HFF-Myc (cell line): ENCODE measurements around the gene KIRREL3.

ENCODE experiments used
- DNase-seq: peaks from one replicate; pipeline ENCODE4 v3.0.0-alpha.2; 2011; ENCODE audit warnings: low read depth; ENCODE audit errors: extremely low read depth
- H3K4me3 ChIP-seq: replicated peaks from 2 replicates; pipeline ENCODE4 v1.5.1; 2011; ENCODE audit warnings: low read depth, mild to moderate bottlenecking, control low read depth, low read length
- TF ChIP-seq, protein P1 (sequence below): IDR thresholded peaks from 2 replicates; pipeline ENCODE4 v1.5.1; 2012; ENCODE audit warnings: mild to moderate bottlenecking, low read depth, low read length, control low read depth; ENCODE audit errors: missing control alignments

The KIRREL3 gene

DNA sequence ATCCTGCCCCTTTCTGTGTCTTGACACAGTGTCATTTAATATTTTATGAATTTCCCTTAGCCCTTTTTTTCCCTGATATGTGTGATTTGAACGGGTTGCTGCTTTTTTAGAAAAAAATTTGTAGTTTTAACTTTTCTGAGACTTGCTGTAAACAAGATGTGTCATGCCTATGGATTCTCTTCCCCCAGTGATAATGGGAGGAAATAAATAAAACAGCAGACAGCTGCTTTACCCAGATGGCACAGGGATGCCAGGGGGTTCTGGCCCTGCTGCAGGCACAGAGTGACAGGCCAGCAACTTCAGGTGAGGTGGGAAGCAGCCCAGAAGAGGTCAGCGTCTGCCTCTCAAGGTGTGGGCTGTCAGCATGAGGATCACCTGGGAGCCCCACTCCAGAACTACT lies 266.9 kb downstream of the KIRREL3 start:
- H3K4me3 ChIP-seq: no peak overlapping the region
- no peak for DNase-seq
- TF ChIP-seq, protein P1, sequence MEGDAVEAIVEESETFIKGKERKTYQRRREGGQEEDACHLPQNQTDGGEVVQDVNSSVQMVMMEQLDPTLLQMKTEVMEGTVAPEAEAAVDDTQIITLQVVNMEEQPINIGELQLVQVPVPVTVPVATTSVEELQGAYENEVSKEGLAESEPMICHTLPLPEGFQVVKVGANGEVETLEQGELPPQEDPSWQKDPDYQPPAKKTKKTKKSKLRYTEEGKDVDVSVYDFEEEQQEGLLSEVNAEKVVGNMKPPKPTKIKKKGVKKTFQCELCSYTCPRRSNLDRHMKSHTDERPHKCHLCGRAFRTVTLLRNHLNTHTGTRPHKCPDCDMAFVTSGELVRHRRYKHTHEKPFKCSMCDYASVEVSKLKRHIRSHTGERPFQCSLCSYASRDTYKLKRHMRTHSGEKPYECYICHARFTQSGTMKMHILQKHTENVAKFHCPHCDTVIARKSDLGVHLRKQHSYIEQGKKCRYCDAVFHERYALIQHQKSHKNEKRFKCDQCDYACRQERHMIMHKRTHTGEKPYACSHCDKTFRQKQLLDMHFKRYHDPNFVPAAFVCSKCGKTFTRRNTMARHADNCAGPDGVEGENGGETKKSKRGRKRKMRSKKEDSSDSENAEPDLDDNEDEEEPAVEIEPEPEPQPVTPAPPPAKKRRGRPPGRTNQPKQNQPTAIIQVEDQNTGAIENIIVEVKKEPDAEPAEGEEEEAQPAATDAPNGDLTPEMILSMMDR: no peak

GRCh38 chr11:126732981-126733380 lies 267.6 kb downstream of the KIRREL3 start:
- no peak overlapping the region for H3K4me3 ChIP-seq
- TF ChIP-seq, protein P1: no peak
- no peak for DNase-seq

DNA sequence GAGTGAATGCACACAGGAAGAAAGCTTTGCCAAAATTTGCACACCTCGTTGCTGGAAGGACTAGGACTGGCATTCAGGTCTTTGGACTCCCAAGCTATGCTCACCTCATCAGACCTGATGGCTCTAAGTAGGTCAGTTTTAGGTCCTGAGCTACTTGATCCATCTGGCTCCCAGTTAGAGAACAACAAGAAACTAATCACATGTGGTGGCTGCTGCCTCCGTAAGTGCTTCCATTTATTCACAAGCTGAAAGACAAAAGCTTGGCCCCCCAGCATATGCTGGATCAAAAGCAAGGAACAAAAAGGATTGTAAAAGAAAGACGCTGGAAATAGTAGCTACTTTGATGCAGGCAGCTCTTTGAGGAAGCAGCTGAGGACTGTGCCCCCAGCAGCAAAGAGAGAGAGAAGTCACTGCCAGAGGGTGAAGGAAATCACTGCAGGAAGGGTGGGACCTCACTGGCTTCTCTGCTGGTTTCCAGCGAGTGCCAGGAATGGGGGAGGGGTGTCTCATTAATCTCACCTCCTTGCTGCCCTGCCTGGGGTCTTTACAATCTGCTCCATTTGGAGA lies 268.9 kb downstream of the KIRREL3 start:
- TF ChIP-seq, protein P1: no peak
- DNase-seq: no peak
- no peak overlapping the region for H3K4me3 ChIP-seq

- TF ChIP-seq, protein P1: no peak
- no peak overlapping the region for H3K4me3 ChIP-seq
- DNase-seq: no peak
Measured at GRCh38 chr11:126727381-126727780, 273.2 kb downstream of the KIRREL3 start.

DNA sequence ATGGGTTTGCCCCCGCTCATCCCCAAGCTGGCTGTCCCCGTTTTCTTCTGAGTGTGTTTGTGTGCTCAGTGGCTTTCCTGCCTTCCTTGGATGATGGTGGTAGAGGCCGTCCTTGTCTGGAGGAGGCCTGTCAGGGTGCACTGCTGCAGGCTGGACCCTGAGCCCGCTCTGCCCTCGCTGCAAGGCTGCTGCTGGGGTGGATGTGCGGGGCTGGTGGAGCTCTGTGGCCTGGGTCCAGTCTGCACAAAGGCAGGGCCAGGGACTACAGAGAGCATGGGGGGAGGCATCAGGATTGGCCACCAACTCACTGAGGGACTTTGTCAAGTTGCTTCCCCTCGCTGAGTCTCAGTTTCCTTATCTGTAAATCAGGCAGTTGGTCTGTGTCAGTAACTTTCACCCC lies 275.0 kb downstream of the KIRREL3 start:
- H3K4me3 ChIP-seq: no peak overlapping the region
- TF ChIP-seq, protein P1: no peak
- no peak for DNase-seq

- no peak for DNase-seq
- TF ChIP-seq, protein P1: no peak
- no peak overlapping the region for H3K4me3 ChIP-seq
Measured at GRCh38 chr11:126725043-126725442, 275.5 kb downstream of the KIRREL3 start.

DNA sequence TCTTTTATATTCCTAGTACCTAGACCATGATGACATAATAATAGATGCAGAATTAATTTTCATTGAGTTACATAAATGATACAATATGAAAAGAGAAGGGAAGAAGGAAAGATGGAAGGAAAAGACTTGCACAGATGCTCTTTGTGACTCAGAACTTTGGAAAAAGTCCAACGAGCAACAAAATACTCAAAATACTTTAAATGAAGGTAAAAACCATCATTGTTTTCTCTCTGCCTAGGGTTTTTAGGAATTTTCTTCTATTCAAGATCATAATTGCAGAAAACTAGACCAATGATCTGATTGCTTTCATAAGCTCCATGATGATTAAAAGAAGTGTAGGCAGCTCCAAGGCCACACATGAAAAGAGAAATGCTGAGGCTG lies 276.9 kb downstream of the KIRREL3 start:
- no peak overlapping the region for H3K4me3 ChIP-seq
- DNase-seq: no peak
- TF ChIP-seq, protein P1: no peak
